ENCODE data around the gene TSPAN5. TPM values are rescaled to one million over a fixed set of nuclear protein-coding genes. Genes with fewer than 3 reads are reported as not detected.
A peak's percentile ranks its signal among the peaks of the same experiment; 100 is the strongest.

TSPAN5 gene
- total RNA-seq, 1 donor from 2014 or later: 21.1 TPM

GRCh38 chr4:98610431-98610830 is 48.0 kb downstream of the TSPAN5 start:
- H3K36me3 Mint-ChIP-seq (ENCODE audit: low read depth): peaks cover 10% of the 10 kb centered on the region
- H3K4me1 Mint-ChIP-seq (ENCODE audit: low read depth): peaks cover 52% of the 10 kb centered on the region
- no peak for DNase-seq (ENCODE audit: low spot score)
- no peak overlapping the region for H3K27ac Mint-ChIP-seq
- no peak overlapping the region for H3K4me3 Mint-ChIP-seq (ENCODE audit: low read depth)
- no peaks in the 10 kb centered on the region for H3K27me3 Mint-ChIP-seq (ENCODE audit: low read depth)
- intact Hi-C loops (cut with micrococcal nuclease): no loop called here
- H3K9me3 Mint-ChIP-seq: no peaks in the 10 kb centered on the region

DNA sequence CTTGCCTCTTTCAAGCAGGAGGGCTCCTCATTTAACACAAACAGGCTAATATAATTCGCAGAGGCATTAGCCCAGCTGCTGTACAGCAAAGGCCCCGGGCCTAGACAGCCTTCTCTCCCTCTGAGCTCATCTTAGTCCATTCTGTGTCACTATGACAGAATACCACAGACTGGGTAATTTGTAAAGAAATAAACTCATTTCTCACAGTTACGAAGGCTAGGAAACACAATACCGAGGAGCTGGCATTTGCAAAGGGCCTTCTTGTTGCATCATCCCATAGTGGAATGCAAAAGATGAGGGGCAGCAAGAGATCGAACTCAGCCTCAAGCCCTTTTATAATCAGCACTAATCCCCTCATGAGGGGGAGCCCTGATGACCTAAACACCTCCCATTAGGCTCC is 48.5 kb downstream of the TSPAN5 start:
- no peaks in the 10 kb centered on the region for H3K27me3 Mint-ChIP-seq (ENCODE audit: low read depth)
- peaks cover 55% of the 10 kb centered on the region for H3K4me1 Mint-ChIP-seq (ENCODE audit: low read depth)
- no peak overlapping the region for H3K4me3 Mint-ChIP-seq (ENCODE audit: low read depth)

DNA sequence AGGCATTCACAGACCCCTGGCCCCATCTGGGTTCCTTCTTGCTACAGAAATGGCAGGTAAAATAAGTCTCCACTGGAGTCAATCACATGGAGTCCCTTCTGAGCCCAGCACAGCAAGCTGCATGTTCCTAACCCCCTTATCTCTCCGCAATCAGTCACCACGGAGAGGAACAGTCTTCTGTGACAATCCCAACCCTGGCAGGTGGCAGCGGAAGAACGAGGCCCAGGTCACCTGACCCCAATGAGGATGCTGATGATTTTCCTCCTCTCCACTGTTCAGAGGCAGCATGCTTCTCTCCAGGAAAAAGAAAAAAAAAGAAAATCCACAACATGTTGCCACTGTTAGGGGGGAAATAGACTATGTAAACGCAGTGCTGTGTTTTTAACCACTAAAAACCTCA is 50.1 kb downstream of the TSPAN5 start:
- H3K27me3 Mint-ChIP-seq (ENCODE audit: low read depth): no peaks in the 10 kb centered on the region
- peaks cover 15% of the 10 kb centered on the region for H3K36me3 Mint-ChIP-seq (ENCODE audit: low read depth)
- H3K4me1 Mint-ChIP-seq (ENCODE audit: low read depth): peaks cover 62% of the 10 kb centered on the region
- no peak overlapping the region for H3K4me3 Mint-ChIP-seq (ENCODE audit: low read depth)
- intact Hi-C loops (cut with micrococcal nuclease): no loop called here
- DNase-seq (ENCODE audit: low spot score): no peak
- no peaks in the 10 kb centered on the region for H3K9me3 Mint-ChIP-seq
- no peak overlapping the region for H3K27ac Mint-ChIP-seq

More for the DNA sequence above, 48.5 kb downstream of the TSPAN5 start:
- intact Hi-C loops (cut with micrococcal nuclease): no loop called here
- no peak for DNase-seq (ENCODE audit: low spot score)
- Mint-ChIP-seq H3K9me3 (no peaks in the 10 kb centered on the region), H3K27ac (no peak overlapping the region), H3K36me3 (ENCODE audit: low read depth) (peaks cover 10% of the 10 kb centered on the region)

GRCh38 chr4:98606894-98607293 is 51.5 kb downstream of the TSPAN5 start:
- no peak for DNase-seq (ENCODE audit: low spot score)
- no peak overlapping the region for H3K4me3 Mint-ChIP-seq (ENCODE audit: low read depth)
- H3K27ac Mint-ChIP-seq: no peak overlapping the region
- H3K36me3 Mint-ChIP-seq (ENCODE audit: low read depth): peaks cover 15% of the 10 kb centered on the region
- intact Hi-C loops (cut with micrococcal nuclease): no loop called here
- H3K27me3 Mint-ChIP-seq (ENCODE audit: low read depth): no peaks in the 10 kb centered on the region
- H3K9me3 Mint-ChIP-seq: peaks cover under 1% of the 10 kb centered on the region
- peaks cover 63% of the 10 kb centered on the region for H3K4me1 Mint-ChIP-seq (ENCODE audit: low read depth)

DNA sequence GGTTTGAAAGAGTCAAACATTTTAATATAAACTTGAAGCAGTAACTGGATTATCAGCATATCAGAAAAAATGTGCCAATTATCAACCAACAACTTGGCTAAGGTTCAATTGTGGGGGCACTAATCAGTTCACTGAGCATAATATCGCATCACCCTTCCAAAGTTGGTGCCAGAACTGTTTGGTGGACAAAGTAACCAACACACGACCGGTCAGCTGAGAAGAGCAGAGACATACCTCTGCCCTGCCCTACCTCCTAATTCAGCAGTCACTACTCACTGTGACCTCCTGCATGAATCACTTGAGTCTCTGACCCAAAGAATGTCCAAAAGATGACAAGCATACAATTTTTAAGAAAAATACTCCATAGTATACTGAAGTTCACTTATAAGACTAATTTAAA is 53.2 kb downstream of the TSPAN5 start:
- H3K4me3 Mint-ChIP-seq (ENCODE audit: low read depth): no peak overlapping the region
- peaks cover 69% of the 10 kb centered on the region for H3K4me1 Mint-ChIP-seq (ENCODE audit: low read depth)
- intact Hi-C loops (cut with micrococcal nuclease): no loop called here
- peaks cover 31% of the 10 kb centered on the region for H3K36me3 Mint-ChIP-seq (ENCODE audit: low read depth)
- H3K27me3 Mint-ChIP-seq (ENCODE audit: low read depth): no peaks in the 10 kb centered on the region
- no peak overlapping the region for H3K27ac Mint-ChIP-seq
- no peak for DNase-seq (ENCODE audit: low spot score)
- peaks cover 17% of the 10 kb centered on the region for H3K9me3 Mint-ChIP-seq

GRCh38 chr4:98604723-98605122 is 53.7 kb downstream of the TSPAN5 start:
- no peaks in the 10 kb centered on the region for H3K27me3 Mint-ChIP-seq (ENCODE audit: low read depth)
- H3K4me1 Mint-ChIP-seq (ENCODE audit: low read depth): peaks cover 67% of the 10 kb centered on the region
- peaks cover 34% of the 10 kb centered on the region for H3K36me3 Mint-ChIP-seq (ENCODE audit: low read depth)
- no peak overlapping the region for H3K4me3 Mint-ChIP-seq (ENCODE audit: low read depth)
- intact Hi-C loops (cut with micrococcal nuclease): loop anchor here (5.0 kb wide), 1 partner anchor 342 kb away; the partner anchor contains the start of gene RAP1GDS1
- no peak for DNase-seq (ENCODE audit: low spot score)
- H3K9me3 Mint-ChIP-seq: peaks cover 20% of the 10 kb centered on the region
- no peak overlapping the region for H3K27ac Mint-ChIP-seq

- Mint-ChIP-seq H3K27ac (no peak overlapping the region), H3K36me3 (ENCODE audit: low read depth) (peaks cover 42% of the 10 kb centered on the region), H3K4me3 (ENCODE audit: low read depth) (no peak overlapping the region), H3K4me1 (ENCODE audit: low read depth) (peaks cover 61% of the 10 kb centered on the region), H3K9me3 (peaks cover 25% of the 10 kb centered on the region), H3K27me3 (ENCODE audit: low read depth) (no peaks in the 10 kb centered on the region)
- DNase-seq (ENCODE audit: low spot score): no peak
- intact Hi-C loops (cut with micrococcal nuclease): loop anchor here (2.0 to 5.0 kb wide), 2 partner anchors 21 to 342 kb away; partner anchors contain the start of gene RAP1GDS1
These were observed 54.5 kb downstream of the TSPAN5 start for GRCh38 chr4:98603683-98604521.

GRCh38 chr4:98602270-98602669 is 56.1 kb downstream of the TSPAN5 start:
- H3K36me3 Mint-ChIP-seq (ENCODE audit: low read depth): peaks cover 45% of the 10 kb centered on the region
- peak overlapping the region; percentile 93 for H3K27ac Mint-ChIP-seq
- H3K4me1 Mint-ChIP-seq (ENCODE audit: low read depth): peaks cover 52% of the 10 kb centered on the region
- H3K4me3 Mint-ChIP-seq (ENCODE audit: low read depth): peak overlapping the region; percentile 60
- no peaks in the 10 kb centered on the region for H3K27me3 Mint-ChIP-seq (ENCODE audit: low read depth)
- H3K9me3 Mint-ChIP-seq: peaks cover 32% of the 10 kb centered on the region
- no peak for DNase-seq (ENCODE audit: low spot score)
- intact Hi-C loops (cut with micrococcal nuclease): loop anchor here (1.0 to 5.0 kb wide), 9 partner anchors 23 to 340 kb away; partner anchors contain the start of gene RAP1GDS1

- H3K27me3 Mint-ChIP-seq (ENCODE audit: low read depth): no peaks in the 10 kb centered on the region
- intact Hi-C loops (cut with micrococcal nuclease): loop anchor here (1.0 to 5.0 kb wide), 10 partner anchors 23 to 339 kb away; partner anchors contain the start of gene RAP1GDS1
These were observed 56.7 kb downstream of the TSPAN5 start for GRCh38 chr4:98601708-98602107.

GRCh38 chr4:98599617-98600205 is 58.7 kb downstream of the TSPAN5 start:
- H3K4me1 Mint-ChIP-seq (ENCODE audit: low read depth): peaks cover 37% of the 10 kb centered on the region

More at GRCh38 chr4:98601708-98602107, 56.7 kb downstream of the TSPAN5 start:
- Mint-ChIP-seq H3K4me1 (ENCODE audit: low read depth) (peaks cover 51% of the 10 kb centered on the region), H3K9me3 (peaks cover 32% of the 10 kb centered on the region), H3K4me3 (ENCODE audit: low read depth) (peak overlapping the region; percentile 60), H3K36me3 (ENCODE audit: low read depth) (peaks cover 45% of the 10 kb centered on the region), H3K27ac (peak overlapping the region; percentile 93)
- no peak for DNase-seq (ENCODE audit: low spot score)

GRCh38 chr4:98586962-98587354 is 71.5 kb downstream of the TSPAN5 start:
- H3K27ac Mint-ChIP-seq: no peak overlapping the region
- H3K9me3 Mint-ChIP-seq: no peaks in the 10 kb centered on the region
- DNase-seq (ENCODE audit: low spot score): no peak
- intact Hi-C loops (cut with micrococcal nuclease): no loop called here
- no peak overlapping the region for H3K4me3 Mint-ChIP-seq (ENCODE audit: low read depth)
- peaks cover 8% of the 10 kb centered on the region for H3K4me1 Mint-ChIP-seq (ENCODE audit: low read depth)
- no peaks in the 10 kb centered on the region for H3K27me3 Mint-ChIP-seq (ENCODE audit: low read depth)
- H3K36me3 Mint-ChIP-seq (ENCODE audit: low read depth): peaks cover 8% of the 10 kb centered on the region

More at GRCh38 chr4:98599617-98600205, 58.7 kb downstream of the TSPAN5 start:
- no peak for DNase-seq (ENCODE audit: low spot score)
- intact Hi-C loops (cut with micrococcal nuclease): loop anchor here (2.0 to 5.0 kb wide), 2 partner anchors 29 to 337 kb away; partner anchors contain the start of gene RAP1GDS1
- H3K36me3 Mint-ChIP-seq (ENCODE audit: low read depth): peaks cover 39% of the 10 kb centered on the region
- H3K4me3 Mint-ChIP-seq (ENCODE audit: low read depth): no peak overlapping the region
- H3K9me3 Mint-ChIP-seq: peaks cover 32% of the 10 kb centered on the region
- H3K27ac Mint-ChIP-seq: no peak overlapping the region
- H3K27me3 Mint-ChIP-seq (ENCODE audit: low read depth): no peaks in the 10 kb centered on the region

DNA sequence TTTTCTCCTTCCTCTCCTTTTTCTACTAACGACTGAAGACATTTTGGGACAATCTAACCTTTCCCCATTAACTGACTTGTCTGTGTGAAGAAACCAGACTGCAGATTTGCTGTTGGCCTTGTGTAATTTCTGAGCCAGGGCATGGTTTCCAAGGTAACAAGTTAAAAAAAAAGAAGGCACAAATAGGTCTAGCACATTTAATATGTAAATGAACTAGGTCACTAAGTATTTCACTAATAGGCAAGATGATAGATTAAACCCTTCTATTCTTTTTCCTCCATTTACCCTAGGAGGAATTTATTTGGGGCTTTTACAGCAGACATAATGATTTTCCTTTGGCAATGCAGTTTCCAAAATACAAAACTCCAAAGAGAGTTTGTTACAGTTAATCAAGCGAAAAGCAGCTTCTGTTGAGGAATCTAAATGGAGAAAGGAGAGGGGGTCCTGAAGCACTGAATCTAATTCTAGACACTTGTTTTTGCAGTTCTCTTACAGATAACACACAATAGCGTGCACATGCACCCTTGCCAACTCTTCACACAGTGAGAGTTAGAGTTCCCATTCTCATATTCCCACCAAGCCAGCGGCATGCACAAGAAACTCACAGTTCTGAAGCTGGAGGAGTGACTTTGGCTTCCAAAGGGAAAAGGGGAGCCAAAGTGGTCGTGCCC is 72.0 kb downstream of the TSPAN5 start:
- intact Hi-C loops (cut with micrococcal nuclease): no loop called here
- peaks cover 8% of the 10 kb centered on the region for H3K4me1 Mint-ChIP-seq (ENCODE audit: low read depth)
- no peak for DNase-seq (ENCODE audit: low spot score)

More for the DNA sequence above, 72.0 kb downstream of the TSPAN5 start:
- H3K27ac Mint-ChIP-seq: no peak overlapping the region
- no peak overlapping the region for H3K4me3 Mint-ChIP-seq (ENCODE audit: low read depth)
- H3K36me3 Mint-ChIP-seq (ENCODE audit: low read depth): peaks cover 8% of the 10 kb centered on the region
- H3K9me3 Mint-ChIP-seq: no peaks in the 10 kb centered on the region
- no peaks in the 10 kb centered on the region for H3K27me3 Mint-ChIP-seq (ENCODE audit: low read depth)
